Measurements from ENCODE around the gene RGS17.

RGS17 gene

GRCh38 chr6:153081914-153082313, 49.2 kb downstream of the RGS17 start:
- Histone ChIP-seq H3K36me3 (ENCODE audit: control insufficient read depth in 2 of 2, insufficient read depth in 1 of 2, low read length in 2 of 2) (no peaks in the 10 kb centered on the region), H3K4me1 (ENCODE audit: control insufficient read depth, insufficient read depth, low read length) (no peaks in the 10 kb centered on the region), H3K9me3 (ENCODE audit: control insufficient read depth, insufficient read depth, low read depth, low read length) (no peaks in the 10 kb centered on the region), H3K4me3 (ENCODE audit: low read depth, low read length) (no peak overlapping the region), H3K27ac (ENCODE audit: extremely low read depth, low read depth, low read length) (no peak overlapping the region)
- TF ChIP-seq MZF1 (tag by site-specific recombination; IDR thresholded peaks at IDR 0.05; ENCODE audit: borderline replicate concordance), result no peak
- TF ChIP-seq ZBTB49 (tag by site-specific recombination; IDR thresholded peaks at IDR 0.05; ENCODE audit: low read depth), result no peak
- peak; percentile 61 for TF ChIP-seq SETDB1 (IDR thresholded peaks at IDR 0.05; ENCODE audit: insufficient read length, low read length)
- TF ChIP-seq ZNF843 (tag by site-specific recombination; IDR thresholded peaks at IDR 0.05), result no peak
- no peak for TF ChIP-seq TCF7L2 (IDR thresholded peaks at IDR 0.05; ENCODE audit: borderline replicate concordance, low read depth, low read length)
- TF ChIP-seq TRIM28 (IDR thresholded peaks at IDR 0.05; ENCODE audit: borderline replicate concordance, low read length), result peak; percentile 55; the same call in 1 of the 2 replicates
- no peak for TF ChIP-seq TSHZ1 (tag by site-specific recombination; IDR thresholded peaks at IDR 0.05; ENCODE audit: borderline replicate concordance)
- no peak for TF ChIP-seq ZNF362 (tag by site-specific recombination; IDR thresholded peaks at IDR 0.05)
- ChIA-PET CTCF (no interaction called here), POLR2A (no interaction called here)

- Histone ChIP-seq H3K4me3 (ENCODE audit: low read depth, low read length) (no peak overlapping the region), H3K36me3 (ENCODE audit: control insufficient read depth in 2 of 2, insufficient read depth in 1 of 2, low read length in 2 of 2) (no peaks in the 10 kb centered on the region), H3K9me3 (ENCODE audit: control insufficient read depth, insufficient read depth, low read depth, low read length) (no peaks in the 10 kb centered on the region), H3K27ac (ENCODE audit: extremely low read depth, low read depth, low read length) (no peak overlapping the region), H3K4me1 (ENCODE audit: control insufficient read depth, insufficient read depth, low read length) (no peaks in the 10 kb centered on the region)
- POLR2A ChIA-PET, result no interaction called here
- CTCF ChIA-PET, result interaction anchor here (1.0 kb wide), 1 partner anchor 9 kb away, joined by 3 read pairs; no protein-coding TSS in a partner anchor
- TF ChIP-seq ZNF621 (tag by site-specific recombination; IDR thresholded peaks at IDR 0.05) (no peak), ZNF18 (tag by site-specific recombination; IDR thresholded peaks at IDR 0.05) (no peak), KLF10 (tag by site-specific recombination; IDR thresholded peaks at IDR 0.05) (no peak), ZNF692 (tag by site-specific recombination; IDR thresholded peaks at IDR 0.05) (no peak), ZNF2 (tag by site-specific recombination; IDR thresholded peaks at IDR 0.05) (no peak), ZNF639 (tag by site-specific recombination; IDR thresholded peaks at IDR 0.05) (no peak), ZNF19 (tag by site-specific recombination; IDR thresholded peaks at IDR 0.05; ENCODE audit: low read depth) (no peak), ZSCAN16 (tag by site-specific recombination; IDR thresholded peaks at IDR 0.05) (no peak), FEZF1 (tag by site-specific recombination; IDR thresholded peaks at IDR 0.05) (no peak), ZNF624 (tag by site-specific recombination; IDR thresholded peaks at IDR 0.05) (no peak), MZF1 (tag by site-specific recombination; IDR thresholded peaks at IDR 0.05; ENCODE audit: borderline replicate concordance) (no peak), ZNF596 (tag by site-specific recombination; IDR thresholded peaks at IDR 0.05) (no peak), MYNN (tag by site-specific recombination; IDR thresholded peaks at IDR 0.05; ENCODE audit: borderline replicate concordance) (no peak), ZBTB6 (tag by site-specific recombination; IDR thresholded peaks at IDR 0.05) (no peak), ZNF274 (IDR thresholded peaks at IDR 0.05; ENCODE audit: low read length) (no peak), ZNF274 (tag by site-specific recombination; IDR thresholded peaks at IDR 0.05; ENCODE audit: borderline replicate concordance) (no peak)
These were observed 54.7 kb downstream of the RGS17 start for GRCh38 chr6:153076431-153076830.
